Parathyroid adenoma (tissue), 2 donors: ENCODE measurements around the gene PPP4R2.

ENCODE experiments used
- H2AFZ ChIP-seq: fragments of 300-600 bp; sonication (generic); one replicate; pipeline ENCODE4 v1.7.0; 2017; ENCODE audit warnings: antibody characterized with exemption, mild to moderate bottlenecking
- H3K27ac ChIP-seq: fragments of 300-600 bp; sonication (generic); one replicate; pipeline ENCODE4 v1.7.0; 2017
- H3K27me3 ChIP-seq: fragments of 300-600 bp; sonication (generic); one replicate; pipeline ENCODE4 v1.7.0; 2017; ENCODE audit warnings: low read length; ENCODE audit not compliant: control insufficient read depth, insufficient read depth
- H3K36me3 ChIP-seq: fragments of 300-600 bp; sonication (generic); one replicate; pipeline ENCODE4 v1.7.0; 2017; ENCODE audit warnings: low read length; ENCODE audit not compliant: control insufficient read depth, insufficient read depth
- H3K4me1 ChIP-seq: fragments of 300-600 bp; sonication (generic); one replicate; pipeline ENCODE4 v1.7.0; 2017; ENCODE audit warnings: control low read depth
- H3K4me2 ChIP-seq: fragments of 300-600 bp; sonication (generic); one replicate; pipeline ENCODE4 v1.7.0; 2017; ENCODE audit warnings: low read length
- H3K4me3 ChIP-seq: fragments of 300-600 bp; sonication (generic); one replicate; pipeline ENCODE4 v1.7.0; 2017; ENCODE audit warnings: low read depth, low read length
- H3K79me2 ChIP-seq: fragments of 300-600 bp; sonication (generic); one replicate; pipeline ENCODE4 v1.7.0; 2017; ENCODE audit warnings: control low read depth
- H3K9ac ChIP-seq: fragments of 300-600 bp; sonication (generic); one replicate; pipeline ENCODE4 v1.7.0; 2017; ENCODE audit warnings: mild to moderate bottlenecking
- H3K9me3 ChIP-seq: fragments of 300-600 bp; sonication (generic); one replicate; pipeline ENCODE4 v1.7.0; 2017; ENCODE audit warnings: low read length; ENCODE audit not compliant: control insufficient read depth
- CTCF ChIP-seq: fragments of 300-600 bp; sonication (generic); IDR thresholded peaks from one replicate; pipeline ENCODE4 v1.7.0; 2017; ENCODE audit warnings: antibody characterized with exemption, mild to moderate bottlenecking
- donor health status: primary hyperparathyroidism.

The PPP4R2 gene

DNA sequence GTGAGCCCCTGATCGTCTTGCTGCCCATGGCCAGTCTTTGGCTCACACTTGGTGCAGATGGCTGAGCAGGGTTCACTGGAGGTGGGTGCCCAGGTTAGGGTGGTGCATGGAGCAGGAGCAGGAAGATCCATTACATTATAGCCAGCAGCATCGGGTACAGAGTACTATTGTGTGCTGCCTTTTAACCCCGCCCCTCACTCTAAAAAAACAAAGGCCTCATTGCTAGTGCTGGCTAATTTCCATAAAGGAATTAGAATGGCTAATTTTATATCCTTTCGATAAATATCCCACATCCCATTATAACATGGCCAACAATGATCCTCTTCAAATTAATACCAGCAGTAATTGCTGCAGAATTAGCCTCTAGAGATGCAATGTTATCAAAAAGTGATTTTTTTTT lies 45.8 kb upstream of the PPP4R2 start:
- Histone ChIP-seq H2AFZ (no peak overlapping the region), H3K27ac (no peak overlapping the region), H3K36me3 (no peaks in the 10 kb centered on the region), H3K4me2 (no peak overlapping the region), H3K79me2 (no peaks in the 10 kb centered on the region), H3K9me3 (no peaks in the 10 kb centered on the region), H3K4me3 (no peak overlapping the region), H3K9ac (no peak overlapping the region), H3K4me1 (no peaks in the 10 kb centered on the region), H3K27me3 (no peaks in the 10 kb centered on the region)
- TF ChIP-seq CTCF, result no peak

GRCh38 chr3:72951259-72951722 lies 45.3 kb upstream of the PPP4R2 start:
- H3K9ac ChIP-seq, result no peak overlapping the region
- H3K27ac ChIP-seq, result no peak overlapping the region
- no peaks in the 10 kb centered on the region for H3K79me2 ChIP-seq
- no peaks in the 10 kb centered on the region for H3K36me3 ChIP-seq
- H3K27me3 ChIP-seq, result no peaks in the 10 kb centered on the region
- H3K4me3 ChIP-seq, result no peak overlapping the region
- H3K9me3 ChIP-seq, result no peaks in the 10 kb centered on the region
- H2AFZ ChIP-seq, result no peak overlapping the region
- no peaks in the 10 kb centered on the region for H3K4me1 ChIP-seq
- TF ChIP-seq CTCF, result no peak
- no peak overlapping the region for H3K4me2 ChIP-seq

DNA sequence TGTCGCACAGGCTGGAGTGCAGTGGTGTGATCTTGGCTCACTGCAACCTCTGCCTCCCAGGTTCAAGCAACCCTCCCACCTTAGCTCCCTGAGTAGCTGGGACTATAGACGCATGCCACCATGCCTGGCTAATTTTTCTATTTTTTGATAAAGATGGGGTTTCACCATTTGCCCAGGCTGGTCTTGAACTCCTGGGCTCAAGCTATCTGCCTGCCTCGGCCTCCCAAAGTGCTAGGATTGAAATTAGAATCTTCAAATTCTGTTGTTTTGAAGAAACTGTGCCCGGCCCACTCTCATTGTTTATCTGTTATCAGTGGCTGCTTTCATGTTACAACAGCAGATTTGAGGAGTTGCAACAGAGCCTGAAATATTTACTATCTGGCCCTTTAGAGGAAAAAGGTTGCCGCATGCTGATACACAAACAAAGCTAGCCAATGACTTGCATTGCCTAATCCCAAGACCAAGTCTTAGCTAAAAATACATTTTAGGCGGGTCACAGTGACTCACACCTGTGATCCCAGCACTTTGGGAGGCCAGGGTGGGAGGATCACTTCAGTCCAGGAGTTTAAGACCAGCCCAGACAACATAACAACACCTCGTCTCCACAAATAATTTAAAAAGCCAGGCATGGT lies 43.2 kb upstream of the PPP4R2 start:
- no peaks in the 10 kb centered on the region for H3K79me2 ChIP-seq
- no peak overlapping the region for H3K27ac ChIP-seq
- H3K36me3 ChIP-seq, result no peaks in the 10 kb centered on the region
- H2AFZ ChIP-seq, result no peak overlapping the region
- no peak for TF ChIP-seq CTCF
- H3K9me3 ChIP-seq, result no peaks in the 10 kb centered on the region
- H3K4me2 ChIP-seq, result no peak overlapping the region
- no peak overlapping the region for H3K4me3 ChIP-seq
- no peaks in the 10 kb centered on the region for H3K27me3 ChIP-seq
- no peak overlapping the region for H3K9ac ChIP-seq
- H3K4me1 ChIP-seq, result no peaks in the 10 kb centered on the region

- no peak overlapping the region for H3K4me2 ChIP-seq
- no peaks in the 10 kb centered on the region for H3K9me3 ChIP-seq
- no peaks in the 10 kb centered on the region for H3K79me2 ChIP-seq
- H3K4me1 ChIP-seq, result no peaks in the 10 kb centered on the region
- no peaks in the 10 kb centered on the region for H3K27me3 ChIP-seq
- no peaks in the 10 kb centered on the region for H3K36me3 ChIP-seq
- no peak for TF ChIP-seq CTCF
- no peak overlapping the region for H3K4me3 ChIP-seq
- H2AFZ ChIP-seq, result no peak overlapping the region
- no peak overlapping the region for H3K27ac ChIP-seq
- no peak overlapping the region for H3K9ac ChIP-seq
These were observed 39.3 kb upstream of the PPP4R2 start for GRCh38 chr3:72957297-72957696.

DNA sequence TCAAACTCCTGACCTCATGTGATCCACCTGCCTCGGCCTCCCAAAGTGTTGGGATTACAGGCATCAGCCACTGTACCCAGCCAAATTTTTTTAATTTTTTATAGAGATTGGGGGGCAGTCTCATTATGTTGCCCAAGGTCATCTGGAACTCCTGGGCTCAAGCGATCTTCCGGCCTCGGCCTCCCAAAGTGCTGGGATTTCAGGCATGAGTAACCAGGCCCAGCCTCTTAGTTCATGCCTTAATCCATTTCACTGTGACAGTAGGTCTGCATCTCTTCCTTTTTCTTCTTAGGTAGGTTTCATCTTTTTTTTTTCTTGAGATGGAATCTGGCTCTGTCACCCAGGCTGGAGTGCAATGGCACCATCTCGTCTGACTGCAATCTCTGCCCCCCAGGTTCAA lies 37.3 kb upstream of the PPP4R2 start:
- H2AFZ ChIP-seq, result no peak overlapping the region
- H3K27me3 ChIP-seq, result no peaks in the 10 kb centered on the region
- H3K4me3 ChIP-seq, result no peak overlapping the region
- H3K79me2 ChIP-seq, result no peaks in the 10 kb centered on the region
- no peak for TF ChIP-seq CTCF
- H3K36me3 ChIP-seq, result no peaks in the 10 kb centered on the region
- no peak overlapping the region for H3K4me2 ChIP-seq
- no peaks in the 10 kb centered on the region for H3K4me1 ChIP-seq
- H3K9ac ChIP-seq, result no peak overlapping the region
- no peak overlapping the region for H3K27ac ChIP-seq
- H3K9me3 ChIP-seq, result no peaks in the 10 kb centered on the region
